Right lobe of liver (tissue), 6 donors: Measurements from ENCODE around the gene TMEM131. TPM values are rescaled to one million over a fixed set of nuclear protein-coding genes. Genes with fewer than 3 reads are reported as not detected.

Experiments
- ATAC-seq, 4 donors: fragments of 200-7000 bp; cut with Tn5 transposase; one replicate each; pipeline ENCODE4 v1.9.1; 2020; ENCODE audit warnings: mild to moderate bottlenecking in 4 of 4, moderate library complexity in 4 of 4
- DNase-seq, 3 donors: peaks; one replicate each; pipeline ENCODE4 v3.0.0-alpha.2; 2020
- H3K27ac ChIP-seq, 3 donors: fragments of 200-600 bp; one replicate each; pipeline ENCODE4 v1.8.0; 2022
- H3K27me3 ChIP-seq, 2 donors: fragments of 200-600 bp; one replicate each; pipeline ENCODE4 v1.8.0; 2022
- H3K36me3 ChIP-seq, 4 donors: fragments of 200-600 bp; sonication (generic) in 1 of 4; one replicate each; pipeline versions ENCODE4 v1.5.1 to v1.8.0; 2017 to 2022; ENCODE audit warnings: control low read depth in 1 of 4
- H3K4me1 ChIP-seq, 4 donors: fragments of 200-600 bp; sonication (generic) in 1 of 4; one replicate each; pipeline versions ENCODE4 v1.5.1 to v1.8.0; 2017 to 2022; ENCODE audit warnings: control low read depth in 1 of 4
- H3K4me3 ChIP-seq, 3 donors: fragments of 200-600 bp; one replicate each; pipeline ENCODE4 v1.8.0; 2022
- H3K9me3 ChIP-seq, 4 donors: fragments of 200-600 bp; sonication (generic) in 1 of 4; one replicate each; pipeline versions ENCODE4 v1.5.1 to v1.8.0; 2017 to 2022; ENCODE audit warnings: control low read depth in 1 of 4
- POLR2A ChIP-seq: fragments of 450-650 bp; IDR thresholded peaks from one replicate; pipeline ENCODE4 v1.6.1; 2017; ENCODE audit warnings: antibody characterized with exemption, mild to moderate bottlenecking
- WGBS: methylation state at CpG from one replicate; pipeline ENCODE4 v1.1.6; 2018; ENCODE audit warnings: low coverage, low lambda C conversion rate; ENCODE audit not compliant: insufficient coverage; ENCODE audit errors: missing lambda C conversion rate; 5-methylcytosine and 5-hydroxymethylcytosine counted together
- intact Hi-C, 2 donors: fragments of 100-400 bp; cut with DNase I; formaldehyde crosslinking; loops; one replicate each; pipeline versions ENCODE4 v1.11.2 to v1.14.1; 2022
- total RNA-seq, 6 experiments: library from RNA; depleted of rRNA in 2 of 6; stranded (reverse); fragments of >200 nt in 2 of 6; fragmentation: NEBNext Ultra II Directional in 3 of 6; extraction: Animal tissue kit (Norgen Biotek cat#: 25700) in 3 of 6; gene quantifications; one replicate each; pipeline versions ENCODE4 v1.1.0 to v1.2.4, GENCODE V29; 2016 to 2023
- TF ChIP-seq, protein P1 (sequence below), 4 donors: fragments of 200-600 bp in 3 of 4; fragments of 450-650 bp in 1 of 4; IDR thresholded peaks; one replicate each; pipeline versions ENCODE4 v1.5.1 to v1.8.0; 2016 to 2022; ENCODE audit warnings: antibody characterized with exemption in 4 of 4, mild to moderate bottlenecking in 2 of 4
- donor health status: DM: no; HTN: yes; CAD: no.
- donor health status: DM: no; HTN: no; CAD: no.
- donor health status: DM: no; HTN: no; CAD: no.
- donor health status: DM: no; HTN: yes; CAD: no.
- donor health status: DM: no; HTN: yes; CAD: no.

The TMEM131 gene
- total RNA-seq, 6 experiments from 2014 or later: 14.8 to 34.0 (median 17.8) TPM

DNA sequence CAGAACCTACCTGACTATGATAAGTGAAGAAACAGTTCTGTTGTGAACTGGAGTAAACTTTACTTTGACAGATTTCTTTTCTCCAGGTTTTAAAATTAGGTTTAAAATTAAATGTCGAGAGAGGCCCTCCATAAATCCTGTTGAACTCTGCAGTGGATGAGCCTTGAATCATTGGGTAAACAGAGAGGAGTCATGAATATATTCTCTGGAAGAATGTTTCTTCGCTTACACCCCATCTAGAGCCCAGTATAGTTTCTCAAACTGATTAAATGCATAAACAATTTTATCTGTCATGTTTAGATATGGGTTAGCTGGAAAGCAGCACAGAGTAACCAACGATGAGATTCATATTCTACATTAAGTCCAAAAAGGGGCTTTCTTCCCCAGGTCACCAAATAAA is 198.4 kb downstream of the TMEM131 start:
- Histone ChIP-seq H3K27ac (no peak overlapping the region), H3K36me3 (peaks cover 0 to 40% (median 6%) of the 10 kb centered on the region in 4 donors), H3K27me3 (no peaks in the 10 kb centered on the region), H3K4me1 (no peaks in the 10 kb centered on the region), H3K4me3 (no peak overlapping the region), H3K9me3 (no peaks in the 10 kb centered on the region)
- no peak for ATAC-seq
- no peak for DNase-seq
- WGBS: 81% methylated on average over 3 of the region's 3 CpGs
- intact Hi-C loops: no loop called here
- TF ChIP-seq POLR2A: no peak
- TF ChIP-seq, protein P1, sequence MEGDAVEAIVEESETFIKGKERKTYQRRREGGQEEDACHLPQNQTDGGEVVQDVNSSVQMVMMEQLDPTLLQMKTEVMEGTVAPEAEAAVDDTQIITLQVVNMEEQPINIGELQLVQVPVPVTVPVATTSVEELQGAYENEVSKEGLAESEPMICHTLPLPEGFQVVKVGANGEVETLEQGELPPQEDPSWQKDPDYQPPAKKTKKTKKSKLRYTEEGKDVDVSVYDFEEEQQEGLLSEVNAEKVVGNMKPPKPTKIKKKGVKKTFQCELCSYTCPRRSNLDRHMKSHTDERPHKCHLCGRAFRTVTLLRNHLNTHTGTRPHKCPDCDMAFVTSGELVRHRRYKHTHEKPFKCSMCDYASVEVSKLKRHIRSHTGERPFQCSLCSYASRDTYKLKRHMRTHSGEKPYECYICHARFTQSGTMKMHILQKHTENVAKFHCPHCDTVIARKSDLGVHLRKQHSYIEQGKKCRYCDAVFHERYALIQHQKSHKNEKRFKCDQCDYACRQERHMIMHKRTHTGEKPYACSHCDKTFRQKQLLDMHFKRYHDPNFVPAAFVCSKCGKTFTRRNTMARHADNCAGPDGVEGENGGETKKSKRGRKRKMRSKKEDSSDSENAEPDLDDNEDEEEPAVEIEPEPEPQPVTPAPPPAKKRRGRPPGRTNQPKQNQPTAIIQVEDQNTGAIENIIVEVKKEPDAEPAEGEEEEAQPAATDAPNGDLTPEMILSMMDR (IDR thresholded peaks at IDR 0.05): no peak

GRCh38 chr2:97796465-97797126 is 199.2 kb downstream of the TMEM131 start:
- intact Hi-C loops: no loop called here
- Histone ChIP-seq H3K27me3 (no peaks in the 10 kb centered on the region), H3K27ac (no peak overlapping the region), H3K4me3 (no peak overlapping the region), H3K36me3 (peaks cover 0 to 39% (median 3%) of the 10 kb centered on the region in 4 donors), H3K4me1 (no peaks in the 10 kb centered on the region), H3K9me3 (no peaks in the 10 kb centered on the region)
- TF ChIP-seq, protein P1 (IDR thresholded peaks at IDR 0.05): no peak
- TF ChIP-seq POLR2A: no peak
- no peak for DNase-seq
- ATAC-seq: no peak
- WGBS: 85% methylated on average over 2 of the region's 2 CpGs

DNA sequence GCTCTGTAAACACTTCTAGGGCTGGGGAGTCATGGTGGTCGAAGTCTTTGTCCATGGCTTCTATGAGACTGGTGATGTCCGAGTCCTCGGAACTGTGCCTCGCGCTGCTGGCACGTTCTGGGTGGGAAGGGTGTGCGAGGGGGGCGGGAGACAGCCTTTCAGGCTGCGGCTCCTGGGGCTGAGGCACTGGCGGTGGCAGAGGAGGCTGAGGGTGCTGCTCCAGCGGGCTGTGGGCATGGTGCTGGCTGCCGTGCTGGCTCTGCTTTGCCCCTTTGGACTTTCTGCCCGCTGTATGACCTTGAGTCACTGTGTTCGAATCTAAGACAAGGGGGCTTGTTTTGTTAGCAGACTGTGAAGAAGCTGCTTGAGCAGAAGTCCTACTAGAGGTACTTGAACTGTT is 203.3 kb downstream of the TMEM131 start:
- no peaks in the 10 kb centered on the region for H3K9me3 ChIP-seq
- ATAC-seq: no peak
- H3K4me3 ChIP-seq: no peak overlapping the region
- H3K27me3 ChIP-seq: no peaks in the 10 kb centered on the region
- intact Hi-C loops: no loop called here
- H3K27ac ChIP-seq: no peak overlapping the region
- 100% methylated on average over 1 of the region's 14 CpGs for WGBS
- H3K4me1 ChIP-seq: no peaks in the 10 kb centered on the region
- DNase-seq: no peak
- TF ChIP-seq POLR2A: no peak
- TF ChIP-seq, protein P1 (IDR thresholded peaks at IDR 0.05): no peak
- peaks cover 0 to 24% (median 2%) of the 10 kb centered on the region in 4 donors for H3K36me3 ChIP-seq

GRCh38 chr2:97788986-97789644 is 206.6 kb downstream of the TMEM131 start:
- WGBS: 92% methylated on average over 4 of the region's 7 CpGs
- H3K9me3 ChIP-seq: no peaks in the 10 kb centered on the region
- H3K4me3 ChIP-seq: no peak overlapping the region
- H3K4me1 ChIP-seq: no peaks in the 10 kb centered on the region
- no peak for DNase-seq
- no peaks in the 10 kb centered on the region for H3K27me3 ChIP-seq
- peaks cover 0 to 28% (median 2%) of the 10 kb centered on the region in 4 donors for H3K36me3 ChIP-seq
- ATAC-seq: no peak
- intact Hi-C loops: no loop called here
- no peak overlapping the region for H3K27ac ChIP-seq
- TF ChIP-seq, protein P1 (IDR thresholded peaks at IDR 0.05): no peak
- no peak for TF ChIP-seq POLR2A
